ENCODE results near the gene C3orf18. TPM values are rescaled to one million over a fixed set of nuclear protein-coding genes. Genes with fewer than 3 reads are reported as not detected.

The C3orf18 gene
- total and polyA plus RNA-seq, 10 of the 15 experiments (the other 5 are each of a cell fraction or from before 2014, with no cell fraction given) = 0.06 to 3.2 (median 0.66) TPM

GRCh38 chr3:50515565-50516439, 51.7 kb downstream of the C3orf18 start:
- RAD21 ChIA-PET (ENCODE audit: unreplicated experiment) = no interaction called here
- TF ChIP-seq ZBTB33 (IDR thresholded peaks at IDR 0.05) (no peak), NR2F1 (conservative IDR thresholded peaks at IDR 0.05) (no peak), SREBF2 (IDR thresholded peaks at IDR 0.05; ENCODE audit: low read length) (no peak), ZSCAN29 (IDR thresholded peaks at IDR 0.05) (no peak), YY1 (IDR thresholded peaks at IDR 0.05; ENCODE audit: low read depth, low read length) (no peak), POLR2AphosphoS5 (IDR thresholded peaks at IDR 0.05; ENCODE audit: low read length) (no peak), IRF4 (IDR thresholded peaks at IDR 0.05; ENCODE audit: low read depth, low read length) (no peak), KAT2A (conservative IDR thresholded peaks at IDR 0.05; ENCODE audit: control insufficient read depth, low read depth, low read length) (no peak), BHLHE40 (IDR thresholded peaks at IDR 0.05; ENCODE audit: borderline replicate concordance in 1 of 2, low read depth in 2 of 2, low read length in 1 of 2) (no peak), RUNX3 (IDR thresholded peaks at IDR 0.05; ENCODE audit: low read length) (no peak), SP1 (IDR thresholded peaks at IDR 0.05; ENCODE audit: low read depth, low read length) (no peak), IKZF2 (IDR thresholded peaks at IDR 0.05) (no peak), DPF2 (IDR thresholded peaks at IDR 0.05) (no peak), PKNOX1 (IDR thresholded peaks at IDR 0.05) (peak; percentile 93), MYB (IDR thresholded peaks at IDR 0.05; ENCODE audit: borderline replicate concordance, low read depth, low read length) (no peak), SPI1 (IDR thresholded peaks at IDR 0.05; ENCODE audit: borderline replicate concordance, insufficient read depth, low read depth, low read length) (peak; percentile 83), SRF (IDR thresholded peaks at IDR 0.05; ENCODE audit: low read depth in 2 of 2, low read length in 2 of 2) (peak; percentile 65 to 75; a peak in 2 of 4 replicates), USF2 (IDR thresholded peaks at IDR 0.05; ENCODE audit: borderline replicate concordance, low read depth, low read length) (no peak)

More at GRCh38 chr3:50515565-50516439, 51.7 kb downstream of the C3orf18 start:
- Histone ChIP-seq H3K4me1 (ENCODE audit: control insufficient read depth, insufficient read depth, low read length) (no peaks in the 10 kb centered on the region), H3K27ac (ENCODE audit: control insufficient read depth, insufficient read depth) (no peak overlapping the region), H3K9ac (ENCODE audit: control insufficient read depth, insufficient read depth, low read length) (no peak overlapping the region), H3K4me3 (no peak overlapping the region), H3K27me3 (replicated peaks in 1 of 2; ENCODE audit: control insufficient read depth in 2 of 2, insufficient read depth in 2 of 2, low read length in 1 of 2) (peaks cover 0 to 5% of the 10 kb centered on the region in 2 experiments), H3K79me2 (ENCODE audit: control insufficient read depth, insufficient read depth, low read length) (no peaks in the 10 kb centered on the region), H3K36me3 (ENCODE audit: control insufficient read depth in 2 of 2, insufficient read depth in 2 of 2, low read length in 1 of 2) (no peaks in the 10 kb centered on the region), H2AFZ (ENCODE audit: control insufficient read depth, low read depth, low read length) (no peak overlapping the region), H3K9me3 (replicated peaks; ENCODE audit: control insufficient read depth, insufficient read depth, low read length) (no peaks in the 10 kb centered on the region), H4K20me1 (ENCODE audit: control insufficient read depth, insufficient read depth) (no peaks in the 10 kb centered on the region), H3K4me2 (ENCODE audit: control insufficient read depth, insufficient read depth) (no peak overlapping the region)
- in situ Hi-C loops (cut with MboI) (loop anchor here (5.0 kb wide), 1 partner anchor 96 kb away; the partner anchor contains the start of gene CISH), intact Hi-C loops (cut with micrococcal nuclease; ENCODE audit: unreplicated experiment) (no loop called here)
- ChIA-PET SMC1A (ENCODE audit: uncharacterized antibody, unreplicated experiment) (no interaction called here), CTCF (interaction anchor here (1.5 to 6.5 kb wide), 2 partner anchors 27 to 96 kb away, joined by 4 to 28 read pairs; partner anchors contain the start of gene CISH), POLR2A (no interaction called here)
- peak; percentile 72 for ATAC-seq
- no peak for DNase-seq (ENCODE audit: low read depth, low spot score)
- no TSS peak for BruUV-seq (replicated peaks)
- WGBS (ENCODE audit: insufficient coverage, insufficient replicate concordance, low lambda C conversion rate, missing lambda C conversion rate) = 25% methylated on average over 22 of the region's 22 CpGs
- no peak for FAIRE-seq
